GM18502 (cell line): Measurements from ENCODE around the gene RPS6KC1.
A peak's percentile ranks its signal among the peaks of the same experiment; 100 is the strongest.
"Not testable (repeated sequence)": the region's sequence is repeated elsewhere in the genome, so short reads cannot be mapped to it uniquely, and the experiment has no call there.

Experiments used
- ATAC-seq: cut with Tn5 transposase; IDR thresholded peaks from one replicate; pipeline ENCODE4 v1.9.1; 2021; ENCODE audit warnings: mild to moderate bottlenecking; ENCODE audit not compliant: unreplicated experiment, poor library complexity

RPS6KC1 gene

GRCh38 chr1:213103377-213104306 is 52.6 kb downstream of the RPS6KC1 start:
- peak; percentile 60 for ATAC-seq

GRCh38 chr1:213104604-213105003 is 53.6 kb downstream of the RPS6KC1 start:
- no peak for ATAC-seq

GRCh38 chr1:213106298-213106697 is 55.3 kb downstream of the RPS6KC1 start:
- no peak for ATAC-seq

- no peak for ATAC-seq
Measured at GRCh38 chr1:213107613-213108012, 56.6 kb downstream of the RPS6KC1 start.

- ATAC-seq, result peak; percentile 73
Measured at GRCh38 chr1:213110349-213111300, 59.6 kb downstream of the RPS6KC1 start.

- no peak for ATAC-seq
Measured at GRCh38 chr1:213111502-213111901, 60.5 kb downstream of the RPS6KC1 start.

- ATAC-seq, result not testable (repeated sequence)
Measured at GRCh38 chr1:213112723-213113122, 61.7 kb downstream of the RPS6KC1 start.

GRCh38 chr1:213117699-213118180 is 66.7 kb downstream of the RPS6KC1 start:
- ATAC-seq, result not testable (repeated sequence)

- no peak for ATAC-seq
Measured at GRCh38 chr1:213119794-213120193, 68.8 kb downstream of the RPS6KC1 start.

GRCh38 chr1:213120386-213120785 is 69.3 kb downstream of the RPS6KC1 start:
- no peak for ATAC-seq

- ATAC-seq, result no peak
Measured at GRCh38 chr1:213120961-213121360, 69.9 kb downstream of the RPS6KC1 start.

- no peak for ATAC-seq
Measured at GRCh38 chr1:213122514-213122929, 71.5 kb downstream of the RPS6KC1 start.

GRCh38 chr1:213123087-213123486 is 72.0 kb downstream of the RPS6KC1 start:
- no peak for ATAC-seq

GRCh38 chr1:213123536-213123935 is 72.5 kb downstream of the RPS6KC1 start:
- ATAC-seq, result no peak

GRCh38 chr1:213124590-213124989 is 73.5 kb downstream of the RPS6KC1 start:
- no peak for ATAC-seq

- ATAC-seq, result no peak
Measured at GRCh38 chr1:213125643-213126042, 74.6 kb downstream of the RPS6KC1 start.

- ATAC-seq, result no peak
Measured at GRCh38 chr1:213127074-213127473, 76.0 kb downstream of the RPS6KC1 start.

- ATAC-seq, result no peak
Measured at GRCh38 chr1:213131851-213132655, 81.0 kb downstream of the RPS6KC1 start.

GRCh38 chr1:213135572-213135971 is 84.5 kb downstream of the RPS6KC1 start:
- ATAC-seq, result no peak
